ENCODE results near the gene OR6S1.

The OR6S1 gene

GRCh38 chr14:20641591-20641990 lies at the start of gene OR6S1:
TSS of gene OR6S1 (minus strand) at chr14:20641691. CDS start at chr14:20641691, 0 bp downstream.
- Histone ChIP-seq H3K9me3 (ENCODE audit: control insufficient read depth in 2 of 2, low read length in 2 of 2) (no peaks in the 10 kb centered on the region), H3K36me3 (ENCODE audit: control insufficient read depth in 2 of 2, insufficient read depth in 2 of 2, low read length in 2 of 2) (no peaks in the 10 kb centered on the region), H3K27ac (ENCODE audit: low read depth in 2 of 2, low read length in 2 of 2) (no peak within 1 kb of the TSS), H3K9ac (ENCODE audit: low read depth in 1 of 2, low read length in 2 of 2) (no peak within 1 kb of the TSS), H3K4me3 (ENCODE audit: low read length in 2 of 2) (no peak within 1 kb of the TSS), H3K4me1 (ENCODE audit: control insufficient read depth in 2 of 2, insufficient read depth in 2 of 2, low read length in 2 of 2) (no peaks in the 10 kb centered on the region), H3K27me3 (ENCODE audit: control insufficient read depth in 2 of 2, insufficient read depth in 2 of 2, low read length in 2 of 2) (peaks cover 0 to 3% of the 10 kb centered on the region in 2 donors)

GRCh38 chr14:20690848-20691640 lies 49.6 kb upstream of the OR6S1 start:
- H3K27me3 ChIP-seq (ENCODE audit: control insufficient read depth in 2 of 2, insufficient read depth in 2 of 2, low read length in 2 of 2): no peaks in the 10 kb centered on the region
- H3K36me3 ChIP-seq (ENCODE audit: control insufficient read depth in 2 of 2, insufficient read depth in 2 of 2, low read length in 2 of 2): peaks cover 7 to 10% of the 10 kb centered on the region in 2 donors
- no peak overlapping the region for H3K27ac ChIP-seq (ENCODE audit: low read depth in 2 of 2, low read length in 2 of 2)
- H3K9ac ChIP-seq (ENCODE audit: low read depth in 1 of 2, low read length in 2 of 2): peak overlapping the region in 1 of 2 donors; percentile 36
- H3K9me3 ChIP-seq (ENCODE audit: control insufficient read depth in 2 of 2, low read length in 2 of 2): no peaks in the 10 kb centered on the region
- peaks cover 13 to 38% of the 10 kb centered on the region in 2 donors for H3K4me1 ChIP-seq (ENCODE audit: control insufficient read depth in 2 of 2, insufficient read depth in 2 of 2, low read length in 2 of 2)
- H3K4me3 ChIP-seq (ENCODE audit: low read length in 2 of 2): no peak overlapping the region

- H3K4me3 ChIP-seq (ENCODE audit: low read length in 2 of 2): peak within 1 kb of the TSS; percentile 8 to 25
- no peaks in the 10 kb centered on the region for H3K9me3 ChIP-seq (ENCODE audit: control insufficient read depth in 2 of 2, low read length in 2 of 2)
- peak within 1 kb of the TSS; percentile 87 to 99 for H3K27ac ChIP-seq (ENCODE audit: low read depth in 2 of 2, low read length in 2 of 2)
- H3K9ac ChIP-seq (ENCODE audit: low read depth in 1 of 2, low read length in 2 of 2): peak within 1 kb of the TSS; percentile 10 to 99
- H3K27me3 ChIP-seq (ENCODE audit: control insufficient read depth in 2 of 2, insufficient read depth in 2 of 2, low read length in 2 of 2): no peaks in the 10 kb centered on the region
- peaks cover 26 to 47% of the 10 kb centered on the region in 2 donors for H3K4me1 ChIP-seq (ENCODE audit: control insufficient read depth in 2 of 2, insufficient read depth in 2 of 2, low read length in 2 of 2)
- peaks cover 0 to 4% of the 10 kb centered on the region in 2 donors for H3K36me3 ChIP-seq (ENCODE audit: control insufficient read depth in 2 of 2, insufficient read depth in 2 of 2, low read length in 2 of 2)
These were observed 46.8 kb upstream of the OR6S1 start, which contains the start of gene ANG for GRCh38 chr14:20688167-20688839. TSS of gene ANG (plus strand) at chr14:20688764. CDS start at chr14:20693565, 4,801 bp downstream.

GRCh38 chr14:20687362-20688166 lies 46.1 kb upstream of the OR6S1 start:
- H3K36me3 ChIP-seq (ENCODE audit: control insufficient read depth in 2 of 2, insufficient read depth in 2 of 2, low read length in 2 of 2): peaks cover 0 to 3% of the 10 kb centered on the region in 2 donors
- no peaks in the 10 kb centered on the region for H3K9me3 ChIP-seq (ENCODE audit: control insufficient read depth in 2 of 2, low read length in 2 of 2)
- peak overlapping the region; percentile 87 to 99 for H3K27ac ChIP-seq (ENCODE audit: low read depth in 2 of 2, low read length in 2 of 2)
- H3K4me3 ChIP-seq (ENCODE audit: low read length in 2 of 2): peak overlapping the region; percentile 34 to 60
- peaks cover 29 to 50% of the 10 kb centered on the region in 2 donors for H3K4me1 ChIP-seq (ENCODE audit: control insufficient read depth in 2 of 2, insufficient read depth in 2 of 2, low read length in 2 of 2)
- H3K27me3 ChIP-seq (ENCODE audit: control insufficient read depth in 2 of 2, insufficient read depth in 2 of 2, low read length in 2 of 2): no peaks in the 10 kb centered on the region
- H3K9ac ChIP-seq (ENCODE audit: low read depth in 1 of 2, low read length in 2 of 2): peak overlapping the region; percentile 61 to 99

- no peaks in the 10 kb centered on the region for H3K9me3 ChIP-seq (ENCODE audit: control insufficient read depth in 2 of 2, low read length in 2 of 2)
- H3K9ac ChIP-seq (ENCODE audit: low read depth in 1 of 2, low read length in 2 of 2): peak overlapping the region in 1 of 2 donors; percentile 99
- H3K4me1 ChIP-seq (ENCODE audit: control insufficient read depth in 2 of 2, insufficient read depth in 2 of 2, low read length in 2 of 2): peaks cover 34 to 52% of the 10 kb centered on the region in 2 donors
- H3K27me3 ChIP-seq (ENCODE audit: control insufficient read depth in 2 of 2, insufficient read depth in 2 of 2, low read length in 2 of 2): no peaks in the 10 kb centered on the region
- H3K36me3 ChIP-seq (ENCODE audit: control insufficient read depth in 2 of 2, insufficient read depth in 2 of 2, low read length in 2 of 2): peaks cover 0 to 3% of the 10 kb centered on the region in 2 donors
- H3K4me3 ChIP-seq (ENCODE audit: low read length in 2 of 2): peak overlapping the region; percentile 43 to 60
- H3K27ac ChIP-seq (ENCODE audit: low read depth in 2 of 2, low read length in 2 of 2): peak overlapping the region; percentile 99 to 100
These were observed 45.1 kb upstream of the OR6S1 start for GRCh38 chr14:20686386-20687143.

GRCh38 chr14:20684662-20685456 lies 43.4 kb upstream of the OR6S1 start:
- peak overlapping the region; percentile 99 to 100 for H3K27ac ChIP-seq (ENCODE audit: low read depth in 2 of 2, low read length in 2 of 2)
- peaks cover 45 to 66% of the 10 kb centered on the region in 2 donors for H3K4me1 ChIP-seq (ENCODE audit: control insufficient read depth in 2 of 2, insufficient read depth in 2 of 2, low read length in 2 of 2)
- peak overlapping the region; percentile 99 for H3K9ac ChIP-seq (ENCODE audit: low read depth in 1 of 2, low read length in 2 of 2)
- H3K4me3 ChIP-seq (ENCODE audit: low read length in 2 of 2): peak overlapping the region; percentile 91 to 96
- no peaks in the 10 kb centered on the region for H3K27me3 ChIP-seq (ENCODE audit: control insufficient read depth in 2 of 2, insufficient read depth in 2 of 2, low read length in 2 of 2)
- H3K9me3 ChIP-seq (ENCODE audit: control insufficient read depth in 2 of 2, low read length in 2 of 2): no peaks in the 10 kb centered on the region
- peaks cover 0 to 3% of the 10 kb centered on the region in 2 donors for H3K36me3 ChIP-seq (ENCODE audit: control insufficient read depth in 2 of 2, insufficient read depth in 2 of 2, low read length in 2 of 2)

GRCh38 chr14:20683891-20684661 lies 42.6 kb upstream of the OR6S1 start, which contains the start of gene RNASE4:
TSS of gene RNASE4 (plus strand) at chr14:20684560. CDS start at chr14:20699372, 14,812 bp downstream.
- Histone ChIP-seq H3K9me3 (ENCODE audit: control insufficient read depth in 2 of 2, low read length in 2 of 2) (no peaks in the 10 kb centered on the region), H3K9ac (ENCODE audit: low read depth in 1 of 2, low read length in 2 of 2) (peak within 1 kb of the TSS; percentile 99), H3K4me1 (ENCODE audit: control insufficient read depth in 2 of 2, insufficient read depth in 2 of 2, low read length in 2 of 2) (peaks cover 45 to 64% of the 10 kb centered on the region in 2 donors), H3K27ac (ENCODE audit: low read depth in 2 of 2, low read length in 2 of 2) (peak within 1 kb of the TSS; percentile 99 to 100), H3K4me3 (ENCODE audit: low read length in 2 of 2) (peak within 1 kb of the TSS; percentile 91 to 96), H3K27me3 (ENCODE audit: control insufficient read depth in 2 of 2, insufficient read depth in 2 of 2, low read length in 2 of 2) (no peaks in the 10 kb centered on the region), H3K36me3 (ENCODE audit: control insufficient read depth in 2 of 2, insufficient read depth in 2 of 2, low read length in 2 of 2) (no peaks in the 10 kb centered on the region)

GRCh38 chr14:20683125-20683890 lies 41.8 kb upstream of the OR6S1 start:
- Histone ChIP-seq H3K9ac (ENCODE audit: low read depth in 1 of 2, low read length in 2 of 2) (peak overlapping the region; percentile 99), H3K27ac (ENCODE audit: low read depth in 2 of 2, low read length in 2 of 2) (peak overlapping the region; percentile 99 to 100), H3K27me3 (ENCODE audit: control insufficient read depth in 2 of 2, insufficient read depth in 2 of 2, low read length in 2 of 2) (no peaks in the 10 kb centered on the region), H3K4me3 (ENCODE audit: low read length in 2 of 2) (peak overlapping the region; percentile 91 to 96), H3K9me3 (ENCODE audit: control insufficient read depth in 2 of 2, low read length in 2 of 2) (no peaks in the 10 kb centered on the region), H3K4me1 (ENCODE audit: control insufficient read depth in 2 of 2, insufficient read depth in 2 of 2, low read length in 2 of 2) (peaks cover 45 to 56% of the 10 kb centered on the region in 2 donors), H3K36me3 (ENCODE audit: control insufficient read depth in 2 of 2, insufficient read depth in 2 of 2, low read length in 2 of 2) (no peaks in the 10 kb centered on the region)
